GM12878 (cell line): ENCODE data around the gene LMTK2. TPM values are rescaled to one million over a fixed set of nuclear protein-coding genes. Genes with fewer than 3 reads are reported as not detected.

Experiments used
- ATAC-seq: fragments of 200-7000 bp; cut with Tn5 transposase; 3 replicates; pipeline ENCODE4 v1.9.1; 2020; ENCODE audit warnings: mild to moderate bottlenecking, moderate library complexity
- BruUV-seq: library from RNA; stranded (reverse); fragments of 400-500 nt; replicated peaks from 2 replicates; lab custom pipeline; 2021; lab: Mats Ljungman, UMichigan
- CTCF ChIA-PET: fragments of 300-600 bp; sonication (Branson Sonifier 250); formaldehyde crosslinking; extraction: SDS; loops from one replicate; lab custom pipeline; 2021; ENCODE audit warnings: inconsistent platforms; lab: Yijun Ruan, JAX
- POLR2A ChIA-PET: fragments of 350-600 bp; formaldehyde crosslinking; extraction: SDS; loops from one replicate; lab custom pipeline; 2021; ENCODE audit warnings: inconsistent platforms; lab: Charles Lee
- RAD21 ChIA-PET: fragments of 300-600 bp; sonication (Branson Sonifier 250); formaldehyde crosslinking; loops from one replicate; lab custom pipeline; 2023; ENCODE audit warnings: antibody characterized with exemption; ENCODE audit not compliant: unreplicated experiment; lab: Charles Lee
- SMC1A ChIA-PET: fragments of 300-600 bp; sonication (Branson Sonifier 250); formaldehyde crosslinking; loops from one replicate; lab custom pipeline; 2023; ENCODE audit not compliant: unreplicated experiment, uncharacterized antibody; lab: Charles Lee
- DNase-seq: peaks from one replicate; pipeline ENCODE4 v3.0.0-alpha.2; 2011; ENCODE audit warnings: low read depth, low spot score
- FAIRE-seq: peaks from 3 replicates; lab custom pipeline; 2011; peaks lifted over from hg19 to GRCh38; lab: Jason Lieb, UNC
- H2AFZ ChIP-seq: 2 replicates; pipeline ENCODE4 v1.6.0; 2011; ENCODE audit warnings: low read depth, low read length, control low read depth; ENCODE audit not compliant: control insufficient read depth
- H3K27ac ChIP-seq: 2 replicates; pipeline ENCODE4 v1.5.1; 2011; ENCODE audit warnings: control low read depth; ENCODE audit not compliant: control insufficient read depth, insufficient read depth
- H3K27me3 ChIP-seq, 2 experiments: replicated peaks in 1 of 2; 2 replicates each; pipeline versions ENCODE4 v1.6.0 to v1.6.1; 2011; ENCODE audit warnings: low read length in 1 of 2; ENCODE audit not compliant: control insufficient read depth in 2 of 2, insufficient read depth in 2 of 2
- H3K36me3 ChIP-seq, 2 experiments: 2 replicates each; pipeline ENCODE4 v1.5.1; 2011; ENCODE audit warnings: low read length in 1 of 2; ENCODE audit not compliant: control insufficient read depth in 2 of 2, insufficient read depth in 2 of 2
- H3K4me1 ChIP-seq: 2 replicates; pipeline ENCODE4 v1.6.1; 2011; ENCODE audit warnings: mild to moderate bottlenecking, low read length, moderate library complexity, mixed read lengths; ENCODE audit not compliant: control insufficient read depth, insufficient read depth
- H3K4me2 ChIP-seq: 2 replicates; pipeline ENCODE4 v1.6.0; 2011; ENCODE audit warnings: control low read depth; ENCODE audit not compliant: control insufficient read depth, insufficient read depth
- H3K4me3 ChIP-seq: fragments of 200-600 bp; sonication (generic); 2 replicates; pipeline ENCODE4 v1.5.1; 2016
- H3K79me2 ChIP-seq: 2 replicates; pipeline ENCODE4 v1.6.0; 2011; ENCODE audit warnings: low read length; ENCODE audit not compliant: control insufficient read depth, insufficient read depth
- H3K9ac ChIP-seq: 2 replicates; pipeline ENCODE4 v1.8.0; 2011; ENCODE audit warnings: low read length, control low read depth, mixed read lengths; ENCODE audit not compliant: control insufficient read depth, insufficient read depth
- H3K9me3 ChIP-seq: replicated peaks from 3 replicates; pipeline ENCODE4 v1.5.1; 2011; ENCODE audit warnings: mild to moderate bottlenecking, low read length; ENCODE audit not compliant: control insufficient read depth, insufficient read depth
- H4K20me1 ChIP-seq: 2 replicates; pipeline ENCODE4 v1.6.0; 2011; ENCODE audit not compliant: control insufficient read depth, insufficient read depth
- DPF2 ChIP-seq: fragments of 450-650 bp; IDR thresholded peaks from 2 replicates; pipeline ENCODE4 v1.6.1; 2017; ENCODE audit warnings: mild to moderate bottlenecking
- EZH2 ChIP-seq: IDR thresholded peaks from 2 replicates; pipeline ENCODE4 v1.6.1; 2012; ENCODE audit warnings: low read depth, mild to moderate bottlenecking, control low read depth, inconsistent platforms, low read length, borderline replicate concordance; ENCODE audit not compliant: control insufficient read depth
- JUND ChIP-seq: IDR thresholded peaks from 2 replicates; pipeline ENCODE4 v1.6.1; 2012; ENCODE audit warnings: low read depth, mild to moderate bottlenecking, low read length, improper control_type of control experiment, moderate library complexity
- RELA ChIP-seq: fragments of 450-650 bp; IDR thresholded peaks from 2 replicates; pipeline ENCODE4 v1.8.0; 2014; ENCODE audit warnings: borderline replicate concordance; ENCODE audit not compliant: partially characterized antibody
- STAT3 ChIP-seq: IDR thresholded peaks from 2 replicates; pipeline ENCODE4 v1.6.1; 2011; ENCODE audit warnings: low read depth, low read length, improper control_type of control experiment
- WGBS: methylation state at CpG from one replicate; pipeline ENCODE4 v1.1.6; 2016; ENCODE audit warnings: low lambda C conversion rate; ENCODE audit not compliant: insufficient replicate concordance, insufficient coverage; ENCODE audit errors: missing lambda C conversion rate; 5-methylcytosine and 5-hydroxymethylcytosine counted together
- in situ Hi-C: fragments of 300-500 bp; cut with MboI; formaldehyde crosslinking; loops from 9 replicates; pipeline ENCODE4 v1.14.3; 2018; ENCODE audit warnings: mixed read lengths
- intact Hi-C: fragments of 100-400 bp; cut with micrococcal nuclease; formaldehyde crosslinking; loops from one replicate; pipeline ENCODE4 v1.14.2; 2022; ENCODE audit not compliant: unreplicated experiment
- polyA plus RNA-seq, 11 experiments: library from polyadenylated mRNA; depleted of rRNA in 4 of 11; unstranded in 6 of 11; stranded (reverse) in 5 of 11; fragments of >200 nt; fragmentation: Nextera tagmentation in 4 of 11; fragmentation: Illumina TruSeq in 1 of 11; extraction: Ambion mirVana in 4 of 11; extraction: Trizol in 1 of 11; gene quantifications; 1 replicate in 1 of 11; 2 replicates in 10 of 11; pipeline versions ENCODE4 v1.2.1 to v1.2.3, GENCODE V29; 2011 to 2016; ENCODE audit warnings: inconsistent platforms in 2 of 11, missing spikeins in 2 of 11, low read depth in 1 of 11
- total RNA-seq, 4 experiments: library from RNA; depleted of rRNA in 3 of 4; stranded (reverse); fragments of >200 nt in 3 of 4; fragmentation: Illumina TruSeq in 1 of 4; extraction: Trizol in 1 of 4; gene quantifications; 2 replicates each; pipeline versions ENCODE4 v1.2.1 to v1.2.3, GENCODE V29; 2013 to 2021

Gene LMTK2
- total and polyA plus RNA-seq, 10 of the 15 experiments (the other 5 are each of a cell fraction or from before 2014, with no cell fraction given), result 0.68 to 8.7 (median 4.6) TPM

GRCh38 chr7:98107313-98107721 is 655 bp downstream of the LMTK2 start:
- RAD21 ChIA-PET, result interaction anchor here (1.4 to 2.0 kb wide), 6 partner anchors 12 to 143 kb away, joined by 3 to 12 read pairs (median 4); no protein-coding TSS in a partner anchor
- Histone ChIP-seq H3K27ac (no peak overlapping the region), H3K9ac (peak overlapping the region; percentile 28; the same call in 1 of the 2 replicates), H3K79me2 (peaks cover 7% of the 10 kb centered on the region), H3K4me1 (no peaks in the 10 kb centered on the region), H3K4me3 (peak overlapping the region; percentile 65), H3K4me2 (peak overlapping the region; percentile 89), H3K9me3 (peaks cover under 1% of the 10 kb centered on the region; the same call in 1 of the 3 replicates), H4K20me1 (no peaks in the 10 kb centered on the region), H3K36me3 (no peaks in the 10 kb centered on the region), H3K27me3 (no peaks in the 10 kb centered on the region), H2AFZ (peak overlapping the region; percentile 89)
- no peak for TF ChIP-seq STAT3
- TF ChIP-seq EZH2, result no peak
- no peak for TF ChIP-seq RELA
- no peak for TF ChIP-seq DPF2
- no peak for TF ChIP-seq JUND
- intact Hi-C loops, result loop anchor here (2.0 kb wide), 1 partner anchor 25 kb away; no protein-coding TSS in a partner anchor
- CTCF ChIA-PET, result interaction anchor here (0.7 to 6.3 kb wide), 3 partner anchors 26 to 86 kb away, joined by 4 to 128 read pairs (median 5); no protein-coding TSS in a partner anchor
- in situ Hi-C loops, result no loop called here
- FAIRE-seq, result peak; percentile 47
- ATAC-seq, result peak; percentile 20
- 6% methylated on average over 5 of the region's 32 CpGs for WGBS
- SMC1A ChIA-PET, result interaction anchor here (1.3 to 6.5 kb wide), 5 partner anchors 12 to 85 kb away, joined by 3 to 82 read pairs (median 5); no protein-coding TSS in a partner anchor
- POLR2A ChIA-PET, result interaction anchor here (0.7 to 1.4 kb wide), 4 partner anchors 10 to 86 kb away, joined by 3 to 4 read pairs (median 4); no protein-coding TSS in a partner anchor
- no peak for DNase-seq
- no TSS peak for BruUV-seq
